ENCODE measurements around the gene PTPN23.

GRCh38 chr3:47409688-47410416 lies 29.0 kb downstream of the PTPN23 start:
- no peak for TF ChIP-seq ZBTB7A (IDR thresholded peaks at IDR 0.05; ENCODE audit: borderline replicate concordance, control insufficient read depth, low read depth, low read length)
- TF ChIP-seq KDM5B (IDR thresholded peaks at IDR 0.05; ENCODE audit: insufficient replicate concordance, low read depth, low read length), result no peak
- no peak for TF ChIP-seq ZNF253 (CRISPR knock-in tag; conservative IDR thresholded peaks at IDR 0.05)
- no peak for TF ChIP-seq ZNF79 (CRISPR knock-in tag; IDR thresholded peaks at IDR 0.05; ENCODE audit: low read depth)
- TF ChIP-seq POLR2A (conservative IDR thresholded peaks at IDR 0.05), result 0 out of 2 replicates have a peak, but pooled peaks have one; percentile 35
- no peak for TF ChIP-seq MXI1 (IDR thresholded peaks at IDR 0.05; ENCODE audit: low read depth, low read length)
- TF ChIP-seq PTBP1 (IDR thresholded peaks at IDR 0.05; ENCODE audit: low read depth, low read length), result no peak
- TF ChIP-seq, protein P1, sequence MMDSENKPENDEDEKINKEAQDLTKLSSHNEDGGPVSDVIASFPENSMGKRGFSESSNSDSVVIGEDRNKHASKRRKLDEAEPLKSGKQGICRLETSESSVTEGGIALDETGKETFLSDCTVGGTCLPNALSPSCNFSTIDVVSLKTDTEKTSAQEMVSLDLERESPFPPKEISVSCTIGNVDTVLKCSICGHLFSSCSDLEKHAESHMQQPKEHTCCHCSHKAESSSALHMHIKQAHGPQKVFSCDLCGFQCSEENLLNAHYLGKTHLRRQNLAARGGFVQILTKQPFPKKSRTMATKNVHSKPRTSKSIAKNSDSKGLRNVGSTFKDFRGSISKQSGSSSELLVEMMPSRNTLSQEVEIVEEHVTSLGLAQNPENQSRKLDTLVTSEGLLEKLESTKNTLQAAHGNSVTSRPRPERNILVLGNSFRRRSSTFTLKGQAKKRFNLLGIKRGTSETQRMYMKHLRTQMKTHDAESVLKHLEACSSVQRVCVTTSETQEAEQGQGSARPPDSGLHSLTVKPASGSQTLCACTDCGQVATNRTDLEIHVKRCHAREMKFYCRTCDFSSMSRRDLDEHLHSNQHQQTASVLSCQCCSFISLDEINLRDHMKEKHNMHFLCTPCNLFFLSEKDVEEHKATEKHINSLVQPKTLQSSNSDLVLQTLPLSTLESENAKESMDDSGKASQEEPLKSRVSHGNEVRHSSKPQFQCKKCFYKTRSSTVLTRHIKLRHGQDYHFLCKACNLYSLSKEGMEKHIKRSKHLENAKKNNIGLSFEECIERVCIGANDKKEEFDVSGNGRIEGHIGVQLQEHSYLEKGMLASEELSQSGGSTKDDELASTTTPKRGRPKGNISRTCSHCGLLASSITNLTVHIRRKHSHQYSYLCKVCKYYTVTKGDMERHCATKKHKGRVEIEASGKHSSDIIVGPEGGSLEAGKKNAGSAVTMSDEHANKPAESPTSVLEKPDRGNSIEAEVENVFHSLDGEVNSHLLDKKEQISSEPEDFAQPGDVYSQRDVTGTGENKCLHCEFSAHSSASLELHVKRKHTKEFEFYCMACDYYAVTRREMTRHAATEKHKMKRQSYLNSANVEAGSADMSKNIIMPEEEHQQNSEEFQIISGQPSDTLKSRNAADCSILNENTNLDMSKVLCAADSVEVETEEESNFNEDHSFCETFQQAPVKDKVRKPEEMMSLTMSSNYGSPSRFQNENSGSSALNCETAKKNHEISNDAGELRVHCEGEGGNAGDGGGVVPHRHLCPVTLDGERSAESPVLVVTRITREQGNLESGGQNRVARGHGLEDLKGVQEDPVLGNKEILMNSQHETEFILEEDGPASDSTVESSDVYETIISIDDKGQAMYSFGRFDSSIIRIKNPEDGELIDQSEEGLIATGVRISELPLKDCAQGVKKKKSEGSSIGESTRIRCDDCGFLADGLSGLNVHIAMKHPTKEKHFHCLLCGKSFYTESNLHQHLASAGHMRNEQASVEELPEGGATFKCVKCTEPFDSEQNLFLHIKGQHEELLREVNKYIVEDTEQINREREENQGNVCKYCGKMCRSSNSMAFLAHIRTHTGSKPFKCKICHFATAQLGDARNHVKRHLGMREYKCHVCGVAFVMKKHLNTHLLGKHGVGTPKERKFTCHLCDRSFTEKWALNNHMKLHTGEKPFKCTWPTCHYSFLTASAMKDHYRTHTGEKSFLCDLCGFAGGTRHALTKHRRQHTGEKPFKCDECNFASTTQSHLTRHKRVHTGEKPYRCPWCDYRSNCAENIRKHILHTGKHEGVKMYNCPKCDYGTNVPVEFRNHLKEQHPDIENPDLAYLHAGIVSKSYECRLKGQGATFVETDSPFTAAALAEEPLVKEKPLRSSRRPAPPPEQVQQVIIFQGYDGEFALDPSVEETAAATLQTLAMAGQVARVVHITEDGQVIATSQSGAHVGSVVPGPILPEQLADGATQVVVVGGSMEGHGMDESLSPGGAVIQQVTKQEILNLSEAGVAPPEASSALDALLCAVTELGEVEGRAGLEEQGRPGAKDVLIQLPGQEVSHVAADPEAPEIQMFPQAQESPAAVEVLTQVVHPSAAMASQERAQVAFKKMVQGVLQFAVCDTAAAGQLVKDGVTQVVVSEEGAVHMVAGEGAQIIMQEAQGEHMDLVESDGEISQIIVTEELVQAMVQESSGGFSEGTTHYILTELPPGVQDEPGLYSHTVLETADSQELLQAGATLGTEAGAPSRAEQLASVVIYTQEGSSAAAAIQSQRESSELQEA (IDR thresholded peaks at IDR 0.05; ENCODE audit: low read depth), result no peak
- TF ChIP-seq CREB1 (IDR thresholded peaks at IDR 0.05), result no peak
- TF ChIP-seq CREB1 (CRISPR knock-in tag; IDR thresholded peaks at IDR 0.05), result no peak
- no peak for TF ChIP-seq BRF1 (IDR thresholded peaks at IDR 0.05; ENCODE audit: borderline replicate concordance, extremely low read depth, insufficient read length)
- TF ChIP-seq, protein P2, sequence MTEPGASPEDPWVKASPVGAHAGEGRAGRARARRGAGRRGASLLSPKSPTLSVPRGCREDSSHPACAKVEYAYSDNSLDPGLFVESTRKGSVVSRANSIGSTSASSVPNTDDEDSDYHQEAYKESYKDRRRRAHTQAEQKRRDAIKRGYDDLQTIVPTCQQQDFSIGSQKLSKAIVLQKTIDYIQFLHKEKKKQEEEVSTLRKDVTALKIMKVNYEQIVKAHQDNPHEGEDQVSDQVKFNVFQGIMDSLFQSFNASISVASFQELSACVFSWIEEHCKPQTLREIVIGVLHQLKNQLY (CRISPR knock-in tag; conservative IDR thresholded peaks at IDR 0.05), result no peak
- TF ChIP-seq, protein P3, sequence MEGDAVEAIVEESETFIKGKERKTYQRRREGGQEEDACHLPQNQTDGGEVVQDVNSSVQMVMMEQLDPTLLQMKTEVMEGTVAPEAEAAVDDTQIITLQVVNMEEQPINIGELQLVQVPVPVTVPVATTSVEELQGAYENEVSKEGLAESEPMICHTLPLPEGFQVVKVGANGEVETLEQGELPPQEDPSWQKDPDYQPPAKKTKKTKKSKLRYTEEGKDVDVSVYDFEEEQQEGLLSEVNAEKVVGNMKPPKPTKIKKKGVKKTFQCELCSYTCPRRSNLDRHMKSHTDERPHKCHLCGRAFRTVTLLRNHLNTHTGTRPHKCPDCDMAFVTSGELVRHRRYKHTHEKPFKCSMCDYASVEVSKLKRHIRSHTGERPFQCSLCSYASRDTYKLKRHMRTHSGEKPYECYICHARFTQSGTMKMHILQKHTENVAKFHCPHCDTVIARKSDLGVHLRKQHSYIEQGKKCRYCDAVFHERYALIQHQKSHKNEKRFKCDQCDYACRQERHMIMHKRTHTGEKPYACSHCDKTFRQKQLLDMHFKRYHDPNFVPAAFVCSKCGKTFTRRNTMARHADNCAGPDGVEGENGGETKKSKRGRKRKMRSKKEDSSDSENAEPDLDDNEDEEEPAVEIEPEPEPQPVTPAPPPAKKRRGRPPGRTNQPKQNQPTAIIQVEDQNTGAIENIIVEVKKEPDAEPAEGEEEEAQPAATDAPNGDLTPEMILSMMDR (IDR thresholded peaks at IDR 0.05 in 2 of 3, conservative IDR thresholded peaks at IDR 0.05 in 1 of 3; ENCODE audit: insufficient read depth in 2 of 3, low read depth in 1 of 3, low read length in 3 of 3), result no peak
- TF ChIP-seq ZNF23 (CRISPR knock-in tag; IDR thresholded peaks at IDR 0.05), result no peak
